ENCODE results near the gene MYORG. TPM values are rescaled to one million over a fixed set of nuclear protein-coding genes. Genes with fewer than 3 reads are reported as not detected.
"Not testable (repeated sequence)": the region's sequence is repeated elsewhere in the genome, so short reads cannot be mapped to it uniquely, and the experiment has no call there.

Gene MYORG
- total RNA-seq, 6 donors from 2014 or later: 2.1 to 11.6 (median 7.4) TPM

GRCh38 chr9:34370970-34371880 is 5.5 kb downstream of the MYORG start:
- no peak overlapping the region for H3K27ac ChIP-seq
- DNase-seq (peak in 1 of 2 donors; percentile 85), ATAC-seq (ENCODE audit: low FRiP score in 2 of 2) (no peak)
- H3K9me3 ChIP-seq: no peaks in the 10 kb centered on the region
- no peak overlapping the region for H3K4me3 ChIP-seq
- 91% methylated on average over 78 to 95 of the region's 105 CpGs for WGBS, 2 donors
- TF ChIP-seq EP300 (IDR thresholded peaks at IDR 0.05) (no peak), POLR2A (IDR thresholded peaks at IDR 0.05) (no peak), POLR2AphosphoS5 (IDR thresholded peaks at IDR 0.05) (no peak), CTCF (IDR thresholded peaks at IDR 0.05) (no peak)
- peaks cover 3 to 15% (median 11%) of the 10 kb centered on the region in 4 donors for H3K4me1 ChIP-seq
- no peaks in the 10 kb centered on the region for H3K27me3 ChIP-seq
- peaks cover 0 to 30% (median 11%) of the 10 kb centered on the region in 4 donors for H3K36me3 ChIP-seq

GRCh38 chr9:34370335-34370969 is 6.2 kb downstream of the MYORG start:
- H3K4me1 ChIP-seq: peaks cover 0 to 7% (median 5%) of the 10 kb centered on the region in 4 donors
- no peak overlapping the region for H3K27ac ChIP-seq
- H3K27me3 ChIP-seq: no peaks in the 10 kb centered on the region
- no peak for TF ChIP-seq EP300 (IDR thresholded peaks at IDR 0.05)
- TF ChIP-seq CTCF (IDR thresholded peaks at IDR 0.05): no peak
- no peak for TF ChIP-seq POLR2A (IDR thresholded peaks at IDR 0.05)
- no peak for TF ChIP-seq POLR2AphosphoS5 (IDR thresholded peaks at IDR 0.05)
- ATAC-seq (ENCODE audit: low FRiP score in 2 of 2) (no peak), DNase-seq (no peak)
- no peak overlapping the region for H3K4me3 ChIP-seq
- H3K36me3 ChIP-seq: peaks cover 0 to 30% (median 11%) of the 10 kb centered on the region in 4 donors
- H3K9me3 ChIP-seq: no peaks in the 10 kb centered on the region
- 87 to 89% methylated on average over 3 to 23 of the region's 23 CpGs for WGBS, 2 donors

GRCh38 chr9:34369636-34370035 is 7.1 kb downstream of the MYORG start:
- H3K27me3 ChIP-seq: no peaks in the 10 kb centered on the region
- H3K4me1 ChIP-seq: peaks cover 0 to 3% (median 0%) of the 10 kb centered on the region in 4 donors
- no peak for ATAC-seq (ENCODE audit: low FRiP score in 2 of 2)
- no peak for DNase-seq
- H3K36me3 ChIP-seq: peaks cover 0 to 30% (median 11%) of the 10 kb centered on the region in 4 donors
- no peak overlapping the region for H3K4me3 ChIP-seq
- 77 to 93% methylated on average over 4 of the region's 4 CpGs for WGBS, 2 donors
- H3K9me3 ChIP-seq: no peaks in the 10 kb centered on the region
- no peak overlapping the region for H3K27ac ChIP-seq
- TF ChIP-seq POLR2A (IDR thresholded peaks at IDR 0.05): no peak
- TF ChIP-seq POLR2AphosphoS5 (IDR thresholded peaks at IDR 0.05): no peak
- TF ChIP-seq EP300 (IDR thresholded peaks at IDR 0.05): no peak
- TF ChIP-seq CTCF (IDR thresholded peaks at IDR 0.05): no peak

DNA sequence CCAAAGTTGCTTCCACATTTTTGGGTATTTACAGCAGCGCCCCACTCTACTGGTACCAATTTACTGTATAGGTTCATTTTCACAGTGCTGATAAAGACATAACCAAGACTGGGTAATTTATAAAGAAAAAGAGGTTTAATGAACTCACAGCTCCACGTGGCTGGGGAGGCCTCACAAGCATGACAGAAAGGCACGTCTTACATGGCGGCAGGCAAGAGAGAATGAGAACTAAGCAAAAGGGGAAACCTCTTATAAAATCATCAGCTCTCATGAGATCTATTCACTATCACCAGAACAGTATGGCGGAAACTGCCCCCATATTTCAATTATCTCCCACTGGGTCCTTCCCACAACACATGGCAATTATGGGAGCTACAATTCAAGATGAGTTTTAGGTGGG is 7.9 kb downstream of the MYORG start:
- ATAC-seq (ENCODE audit: low FRiP score in 2 of 2); H3K27me3 ChIP-seq; DNase-seq; H3K4me3 ChIP-seq; H3K27ac ChIP-seq; H3K4me1 ChIP-seq; H3K9me3 ChIP-seq: not testable (repeated sequence)
- H3K36me3 ChIP-seq: peaks cover 0 to 30% (median 11%) of the 10 kb centered on the region in 4 donors
- 95 to 96% methylated on average over 5 of the region's 5 CpGs for WGBS, 2 donors

- H3K27ac ChIP-seq; H3K4me3 ChIP-seq; H3K4me1 ChIP-seq; DNase-seq; H3K9me3 ChIP-seq; ATAC-seq (ENCODE audit: low FRiP score in 2 of 2); H3K27me3 ChIP-seq: not testable (repeated sequence)
- 71 to 93% methylated on average over 1 to 3 of the region's 3 CpGs for WGBS, 2 donors
- peaks cover 0 to 30% (median 11%) of the 10 kb centered on the region in 4 donors for H3K36me3 ChIP-seq
These were observed 8.8 kb downstream of the MYORG start for GRCh38 chr9:34367751-34368410.
